ENCODE measurements around the gene PLIN3. TPM values are rescaled to one million over a fixed set of nuclear protein-coding genes. Genes with fewer than 3 reads are reported as not detected.

PLIN3 gene
- total and polyA plus RNA-seq, 2 of the 8 experiments (the other 6 are each of a cell fraction or from before 2014, with no cell fraction given) = 60.7 to 61.5 TPM

GRCh38 chr19:4831304-4831978 lies 36.0 kb downstream of the PLIN3 start, which contains the start of gene TICAM1 (continued):
- TF ChIP-seq GABPA (IDR thresholded peaks at IDR 0.05; ENCODE audit: borderline replicate concordance, insufficient read depth, low read length) (0 out of 2 replicates have a peak, but pooled peaks have one; percentile 23), RNF2 (IDR thresholded peaks at IDR 0.05; ENCODE audit: borderline replicate concordance, low read depth, low read length, missing control alignments, poor library complexity, severe bottlenecking) (peak; percentile 8), SUZ12 (IDR thresholded peaks at IDR 0.05; ENCODE audit: low read length) (0 out of 2 replicates have a peak, but pooled peaks have one; percentile 6), GTF2F1 (IDR thresholded peaks at IDR 0.05; ENCODE audit: borderline replicate concordance, low read depth, low read length) (no peak)
